ENCODE data around the gene BGLAP. TPM values are rescaled to one million over a fixed set of nuclear protein-coding genes. Genes with fewer than 3 reads are reported as not detected.
"Not testable (repeated sequence)": the region's sequence is repeated elsewhere in the genome, so short reads cannot be mapped to it uniquely, and the experiment has no call there.

BGLAP gene
- total RNA-seq, 4 donors from 2014 or later: 0.82 to 5.0 TPM; not detected in 2

DNA sequence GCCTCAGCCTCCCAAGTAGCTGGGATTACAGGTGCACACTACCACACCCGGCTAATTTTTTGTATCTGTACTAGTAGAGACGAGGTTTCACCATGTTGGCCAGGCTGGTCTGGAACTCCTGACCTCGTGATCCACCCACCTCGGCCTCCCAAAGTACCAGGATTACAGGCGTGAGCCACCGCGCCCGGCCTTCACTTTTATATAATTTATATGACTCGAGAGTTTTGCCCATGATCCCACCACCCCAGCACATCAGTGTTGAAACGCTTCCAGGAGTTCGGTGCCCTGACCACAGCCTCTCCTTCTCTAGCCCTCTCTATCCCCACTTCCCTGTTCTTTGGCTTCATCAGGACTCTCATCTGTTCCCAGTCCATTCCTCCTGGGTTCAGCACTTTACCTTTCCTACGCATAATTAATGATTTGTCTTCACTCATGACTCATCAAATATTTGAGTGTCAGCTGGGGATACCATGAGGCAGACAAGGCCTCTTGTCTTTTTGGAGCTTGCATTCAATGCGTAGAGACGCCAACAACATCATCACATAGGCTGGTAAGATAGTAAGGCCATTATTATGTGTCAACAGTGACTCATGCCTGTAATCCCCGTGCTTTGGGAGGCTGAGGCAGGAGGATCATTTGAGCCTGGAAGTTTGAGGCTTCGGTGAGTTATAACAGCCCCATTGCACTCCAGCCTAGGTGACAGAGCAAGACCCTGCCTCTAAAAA lies 27.8 kb upstream of the BGLAP start:
- DNase-seq (ENCODE audit: low spot score) (no peak), ATAC-seq (ENCODE audit: low FRiP score) (peak; percentile 22)
- TF ChIP-seq, protein P1, sequence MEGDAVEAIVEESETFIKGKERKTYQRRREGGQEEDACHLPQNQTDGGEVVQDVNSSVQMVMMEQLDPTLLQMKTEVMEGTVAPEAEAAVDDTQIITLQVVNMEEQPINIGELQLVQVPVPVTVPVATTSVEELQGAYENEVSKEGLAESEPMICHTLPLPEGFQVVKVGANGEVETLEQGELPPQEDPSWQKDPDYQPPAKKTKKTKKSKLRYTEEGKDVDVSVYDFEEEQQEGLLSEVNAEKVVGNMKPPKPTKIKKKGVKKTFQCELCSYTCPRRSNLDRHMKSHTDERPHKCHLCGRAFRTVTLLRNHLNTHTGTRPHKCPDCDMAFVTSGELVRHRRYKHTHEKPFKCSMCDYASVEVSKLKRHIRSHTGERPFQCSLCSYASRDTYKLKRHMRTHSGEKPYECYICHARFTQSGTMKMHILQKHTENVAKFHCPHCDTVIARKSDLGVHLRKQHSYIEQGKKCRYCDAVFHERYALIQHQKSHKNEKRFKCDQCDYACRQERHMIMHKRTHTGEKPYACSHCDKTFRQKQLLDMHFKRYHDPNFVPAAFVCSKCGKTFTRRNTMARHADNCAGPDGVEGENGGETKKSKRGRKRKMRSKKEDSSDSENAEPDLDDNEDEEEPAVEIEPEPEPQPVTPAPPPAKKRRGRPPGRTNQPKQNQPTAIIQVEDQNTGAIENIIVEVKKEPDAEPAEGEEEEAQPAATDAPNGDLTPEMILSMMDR (IDR thresholded peaks at IDR 0.05): no peak

DNA sequence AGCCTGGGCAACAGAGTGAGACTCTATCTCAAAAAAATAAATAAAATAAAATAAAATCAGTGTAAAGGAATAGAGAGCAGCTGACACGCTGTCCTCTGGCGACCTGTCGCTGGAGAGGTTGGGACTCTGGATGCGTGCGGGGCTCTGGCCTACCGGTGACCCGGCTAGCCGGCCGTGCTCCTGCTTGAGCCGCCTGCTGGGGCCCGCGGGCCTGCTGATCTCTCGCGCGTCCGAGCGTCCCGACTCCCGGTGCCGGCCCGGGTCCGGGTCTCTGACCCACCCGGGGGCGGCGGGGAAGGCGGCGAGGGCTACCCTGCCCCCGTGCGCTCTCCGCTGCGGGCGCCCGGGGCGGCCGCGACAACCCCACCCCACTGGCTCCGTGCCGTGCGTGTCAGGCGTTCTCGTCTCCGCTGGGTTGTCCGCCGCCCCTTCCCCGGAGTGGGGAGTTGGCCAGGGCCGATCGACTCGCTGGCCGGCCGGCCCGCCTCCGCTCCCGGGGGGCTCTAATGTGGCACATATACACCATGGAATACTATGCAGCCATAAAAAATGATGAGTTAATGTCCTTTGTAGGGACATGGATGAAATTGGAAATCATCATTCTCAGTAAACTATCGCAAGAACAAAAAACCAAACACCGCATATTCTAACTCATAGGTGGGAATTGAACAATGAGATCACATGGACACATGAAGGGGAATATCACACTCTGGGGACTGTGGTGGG lies 25.5 kb upstream of the BGLAP start:
- ATAC-seq (ENCODE audit: low FRiP score); DNase-seq (ENCODE audit: low spot score): not testable (repeated sequence)

DNA sequence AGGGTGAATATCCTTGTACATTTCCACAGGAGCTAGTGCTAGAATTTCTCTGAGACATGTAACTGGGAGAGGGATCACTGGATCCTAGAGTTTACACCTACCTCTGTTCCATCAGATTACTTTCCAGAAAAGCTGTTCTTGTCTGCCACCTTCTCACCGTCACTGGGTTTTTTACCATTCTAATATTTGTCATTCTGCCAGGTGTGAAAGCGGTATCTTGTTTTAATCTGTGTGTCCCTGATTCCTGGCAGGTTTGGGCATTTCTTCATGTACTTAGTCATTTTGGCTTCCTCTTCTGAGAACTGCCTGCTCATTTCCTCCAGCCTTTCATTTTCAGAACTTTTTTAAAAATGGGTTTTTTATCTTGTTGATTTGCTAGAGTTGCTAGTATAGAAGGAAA lies 24.1 kb upstream of the BGLAP start:
- no peak for ATAC-seq (ENCODE audit: low FRiP score)
- TF ChIP-seq, protein P1 (IDR thresholded peaks at IDR 0.05): no peak
- no peak for DNase-seq (ENCODE audit: low spot score)

DNA sequence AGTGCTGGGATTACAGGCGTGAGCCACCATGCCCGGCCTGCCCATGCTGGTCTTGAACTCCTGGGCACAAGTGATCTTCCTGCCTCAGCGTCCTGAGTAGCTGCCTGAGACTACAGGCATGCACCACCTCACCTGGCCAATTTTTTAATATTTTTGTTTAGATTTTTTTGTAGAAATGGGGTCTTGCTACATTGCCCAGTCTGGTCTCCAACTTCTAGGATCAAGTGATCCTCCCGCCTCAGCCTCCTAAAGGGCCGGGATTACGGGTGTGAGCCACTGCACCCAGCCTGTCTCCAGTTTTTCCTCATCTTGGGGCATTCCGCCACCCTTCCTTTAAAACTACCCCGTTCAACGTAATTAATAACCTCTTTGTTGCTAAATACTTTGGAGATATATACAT lies 21.8 kb upstream of the BGLAP start:
- ATAC-seq (ENCODE audit: low FRiP score) (no peak), DNase-seq (ENCODE audit: low spot score) (no peak)
- TF ChIP-seq, protein P1 (IDR thresholded peaks at IDR 0.05): no peak

DNA sequence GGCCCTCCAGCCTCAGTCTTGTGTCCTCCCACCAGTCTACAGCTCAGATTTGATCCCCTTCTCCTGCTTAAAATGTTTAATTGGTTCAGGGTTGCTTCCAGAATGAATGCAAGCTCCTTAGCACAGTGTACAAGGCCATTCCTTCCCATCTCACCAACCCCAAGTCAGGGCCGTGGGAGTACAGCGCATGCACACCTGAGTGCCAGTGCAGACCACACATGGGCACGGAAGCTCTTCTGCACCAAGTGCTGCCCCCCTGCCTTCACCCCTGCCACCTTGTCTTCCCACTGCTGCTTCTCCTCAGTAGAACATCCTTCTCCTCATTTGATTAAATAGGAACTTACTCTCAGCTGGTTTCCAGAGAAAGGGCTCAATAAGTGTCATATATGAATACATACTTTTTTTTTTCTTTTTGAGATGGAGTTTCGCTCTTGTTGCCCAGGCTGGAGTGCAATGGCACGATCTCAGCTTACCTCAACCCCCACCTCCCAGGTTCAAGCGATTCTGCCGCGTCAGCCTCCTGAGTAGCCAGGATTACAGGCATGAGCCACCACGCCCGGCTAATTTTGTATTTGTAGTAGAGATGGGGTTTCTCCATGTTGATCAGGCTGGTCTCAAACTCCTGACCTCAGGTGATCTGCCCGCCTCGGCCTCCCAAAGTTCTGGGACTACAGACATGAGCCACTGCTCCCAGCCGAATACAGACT lies 19.8 kb upstream of the BGLAP start:
- ATAC-seq (ENCODE audit: low FRiP score) (no peak), DNase-seq (ENCODE audit: low spot score) (no peak)
- TF ChIP-seq, protein P1 (IDR thresholded peaks at IDR 0.05): no peak

DNA sequence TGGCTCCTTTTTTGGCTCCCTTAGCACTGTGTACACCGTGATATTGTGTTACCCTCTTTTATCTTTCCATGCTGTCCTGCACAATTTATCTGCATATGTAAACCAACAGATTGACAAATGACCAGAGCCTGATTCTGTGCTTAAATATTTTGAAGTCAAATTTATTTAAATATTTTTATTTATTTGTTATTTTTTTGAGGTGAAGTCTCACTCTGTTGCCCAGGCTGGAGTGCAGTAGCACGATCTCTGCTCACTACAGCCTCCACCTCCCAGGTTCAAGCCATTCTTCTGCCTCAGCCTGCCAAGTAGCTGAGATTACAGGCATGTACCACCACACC lies 16.3 kb upstream of the BGLAP start:
- ATAC-seq (ENCODE audit: low FRiP score) (no peak), DNase-seq (ENCODE audit: low spot score) (no peak)
- TF ChIP-seq, protein P1 (IDR thresholded peaks at IDR 0.05): no peak

DNA sequence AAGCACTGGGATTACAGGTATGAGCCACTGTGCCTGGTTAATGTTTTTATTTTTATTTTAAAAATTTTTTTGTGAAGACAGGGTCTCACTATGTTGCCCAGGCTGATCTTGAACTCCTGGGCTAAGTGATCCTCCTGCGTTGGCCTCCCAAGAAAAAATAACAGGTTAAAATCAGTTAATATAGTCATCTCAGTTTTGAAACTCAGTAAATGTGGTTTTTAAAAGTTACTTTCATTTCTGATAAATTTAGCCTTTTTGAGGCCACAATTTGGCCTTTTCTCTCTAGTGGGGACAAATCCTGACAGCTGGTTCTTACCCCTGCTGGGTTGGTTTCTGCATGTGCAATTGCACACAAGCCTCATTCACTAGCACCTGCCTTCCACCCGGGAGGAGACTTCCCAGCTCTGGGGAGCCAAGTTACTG lies 15.9 kb upstream of the BGLAP start:
- no peak for ATAC-seq (ENCODE audit: low FRiP score)
- TF ChIP-seq, protein P1 (IDR thresholded peaks at IDR 0.05): no peak
- DNase-seq (ENCODE audit: low spot score): no peak

Measured in omental fat pad (tissue), 4 donors.